ENCODE measurements around the gene FSD1.
"Not testable (repeated sequence)": the region's sequence is repeated elsewhere in the genome, so short reads cannot be mapped to it uniquely, and the experiment has no call there.

Gene FSD1

GRCh38 chr19:4304538-4305256 is at the start of gene FSD1:
FSD1 (plus strand) TSS chr19:4304598; CDS start chr19:4304747, 149 bp downstream.
- peak; percentile 39 for DNase-seq

DNA sequence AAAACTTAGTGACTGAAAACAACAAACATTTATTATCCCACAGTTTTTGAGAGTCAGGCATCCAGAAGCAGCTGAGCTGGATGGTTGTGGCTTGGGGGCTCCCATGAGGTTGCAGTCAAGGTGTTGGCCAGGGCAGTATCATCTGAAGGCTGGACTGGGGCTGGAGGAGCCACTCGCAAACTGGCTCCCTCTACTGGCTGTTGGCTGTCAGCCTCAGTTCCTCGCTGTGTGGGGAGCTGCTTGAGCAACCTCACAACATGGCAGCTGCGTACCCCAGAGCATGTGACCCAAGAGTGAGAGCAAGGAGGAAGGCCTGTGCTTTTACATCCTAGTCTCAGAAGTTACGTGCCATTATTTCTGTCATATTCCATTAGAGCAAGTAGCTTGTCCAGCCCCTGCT is 47.8 kb upstream of the FSD1 start:
- DNase-seq = no peak

GRCh38 chr19:4257025-4257424 is 47.4 kb upstream of the FSD1 start:
- DNase-seq = no peak

DNA sequence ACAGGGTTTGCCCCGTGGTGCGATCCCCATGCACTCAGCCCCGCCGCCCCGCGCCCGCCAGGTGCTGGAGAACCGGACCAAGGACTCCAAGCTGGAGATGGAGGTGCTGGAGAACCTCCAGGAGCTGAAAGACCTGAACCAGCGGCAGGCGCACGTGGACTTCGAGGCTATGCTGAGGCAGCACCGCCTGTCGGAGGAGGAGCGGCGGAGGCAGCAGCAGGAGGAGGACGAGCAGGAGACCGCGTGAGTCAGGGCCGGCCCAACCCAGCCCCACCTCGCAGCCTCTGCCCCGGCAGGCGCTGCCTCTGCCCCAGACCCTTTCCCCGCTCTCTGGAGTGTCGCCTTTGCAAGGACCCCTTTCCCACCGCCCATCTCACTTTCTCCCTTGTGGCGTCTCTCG is 46.2 kb upstream of the FSD1 start:
- DNase-seq = no peak

- no peak for DNase-seq
Observed at GRCh38 chr19:4260613-4261191, 43.7 kb upstream of the FSD1 start.

- no peak for DNase-seq
Observed at GRCh38 chr19:4264812-4265211, 39.6 kb upstream of the FSD1 start.

DNA sequence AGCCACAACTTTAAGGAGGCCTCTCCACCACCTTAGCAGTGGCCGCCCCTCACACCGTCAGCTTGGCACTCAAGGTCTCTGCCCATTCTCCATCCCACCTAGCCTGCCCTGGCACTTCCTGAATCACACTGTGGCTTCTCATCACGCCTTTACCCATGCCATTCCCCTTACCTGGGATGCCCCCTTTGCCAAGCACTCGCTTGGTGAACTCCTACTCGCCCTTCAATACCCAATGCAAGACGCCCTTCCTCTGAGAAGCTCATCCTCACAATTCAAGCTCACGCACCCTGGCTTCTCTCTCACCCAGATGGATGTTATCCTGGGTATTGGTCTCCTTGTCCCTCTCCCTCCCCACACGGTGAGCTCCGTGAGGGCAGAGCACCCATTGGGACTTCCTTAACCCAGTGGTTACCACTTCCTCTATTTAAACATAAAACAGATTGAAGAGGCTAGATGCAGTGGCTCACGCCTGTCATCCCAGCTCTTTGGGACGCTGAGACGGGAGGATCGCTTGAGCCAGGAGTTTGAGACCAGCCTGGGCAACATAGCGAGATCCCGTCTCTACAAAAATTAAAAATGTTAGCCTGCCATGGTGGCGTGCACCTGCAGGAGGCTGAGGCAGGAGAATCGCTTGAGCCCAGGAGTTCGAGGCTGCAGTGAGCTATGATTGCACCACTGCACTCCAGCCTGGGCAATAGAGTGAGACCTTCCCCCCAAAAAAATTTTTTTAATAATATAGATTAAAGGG is 38.0 kb upstream of the FSD1 start:
- DNase-seq = no peak

DNA sequence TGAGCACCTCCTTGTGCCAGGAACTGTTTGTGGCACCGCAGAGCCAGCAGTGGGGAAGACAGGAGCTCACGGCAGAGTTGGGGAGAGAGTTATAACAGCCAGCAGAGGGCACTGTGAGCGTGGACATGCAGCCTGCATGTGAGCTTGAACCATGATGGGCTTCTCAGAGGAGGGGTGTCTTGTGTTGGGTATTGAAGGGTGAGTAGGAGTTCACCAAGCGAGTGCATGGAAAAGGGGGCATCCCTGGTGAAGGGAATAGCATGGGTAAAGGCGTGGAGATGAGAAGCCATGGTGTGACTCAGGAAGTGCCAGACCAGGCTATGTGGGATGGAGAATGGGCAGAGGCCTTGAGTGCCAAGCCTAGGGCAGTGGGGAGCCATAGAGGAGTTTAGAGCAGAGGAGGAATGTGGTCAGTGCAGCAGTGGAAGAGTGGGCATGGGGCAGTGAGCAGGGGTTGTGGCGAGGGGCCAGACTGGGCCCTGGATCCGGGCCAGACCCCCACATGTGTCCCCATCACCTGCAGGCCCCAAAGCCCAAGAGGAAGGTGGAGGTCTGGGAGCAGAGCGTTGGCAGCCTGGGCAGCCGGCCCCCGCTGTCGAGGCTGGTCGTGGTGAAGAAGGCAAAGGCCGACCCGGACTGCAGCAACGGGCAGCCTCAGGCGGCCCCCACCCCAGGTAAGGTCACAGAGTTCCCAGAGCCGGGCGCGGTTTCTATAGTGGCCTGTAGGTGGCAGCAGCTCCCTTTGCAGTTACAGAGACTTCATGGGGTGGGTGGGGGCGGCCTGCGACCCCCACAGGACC is 37.1 kb upstream of the FSD1 start:
- DNase-seq = peak; percentile 31

- no peak for DNase-seq
Observed at GRCh38 chr19:4267901-4268815, 36.2 kb upstream of the FSD1 start.

DNA sequence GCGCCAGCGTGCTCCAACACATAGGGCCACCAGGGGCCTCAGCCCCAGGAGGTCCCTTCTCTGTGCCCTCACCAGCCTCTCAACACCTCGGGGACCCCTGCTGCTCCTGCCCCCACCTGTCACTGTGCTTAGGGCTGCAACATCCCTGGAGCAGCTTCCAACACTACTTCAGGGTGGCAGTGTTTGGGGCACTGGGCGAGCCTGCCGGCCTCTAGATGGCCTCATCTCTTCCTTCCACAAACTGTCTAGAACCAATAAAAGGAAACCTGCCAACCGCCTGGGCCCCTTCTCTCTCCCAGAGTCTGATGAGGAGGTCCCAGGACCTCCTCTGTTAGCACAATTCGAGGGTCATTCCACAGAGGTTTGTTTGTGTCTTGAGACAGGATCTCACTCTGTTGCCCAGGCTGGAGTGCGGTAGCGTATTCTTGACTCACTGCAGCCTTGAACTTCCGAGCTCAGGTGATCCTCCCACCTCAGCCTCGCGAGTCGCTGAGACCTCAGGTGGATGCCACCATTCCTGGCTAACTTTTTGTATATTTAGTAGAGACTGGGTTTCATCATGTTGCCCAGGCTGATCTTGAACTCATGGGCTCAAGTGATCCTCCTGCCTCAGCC is 35.5 kb upstream of the FSD1 start:
- DNase-seq = no peak

DNA sequence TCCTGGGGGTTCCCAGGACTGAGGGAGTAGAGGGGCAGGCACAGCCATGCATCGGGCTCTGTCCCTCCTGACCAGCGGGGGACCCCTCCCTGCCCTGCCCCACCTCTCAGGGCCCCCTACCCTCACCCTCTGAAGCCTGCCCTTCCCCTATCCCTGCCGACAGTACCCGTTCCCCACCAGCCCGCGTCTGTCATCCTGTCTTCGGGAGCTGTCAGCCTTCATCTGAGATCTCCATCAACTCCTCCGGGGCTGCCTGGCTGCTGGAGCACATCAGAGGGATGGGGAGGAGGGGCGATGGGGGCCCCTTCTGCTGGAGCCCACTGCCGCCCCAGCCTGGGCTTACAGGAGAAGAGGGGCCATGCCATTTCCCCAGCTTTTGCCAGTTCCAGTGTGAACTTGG is 31.5 kb upstream of the FSD1 start:
- DNase-seq = no peak

GRCh38 chr19:4274321-4274686 is 30.1 kb upstream of the FSD1 start:
- not testable (repeated sequence) for DNase-seq

DNA sequence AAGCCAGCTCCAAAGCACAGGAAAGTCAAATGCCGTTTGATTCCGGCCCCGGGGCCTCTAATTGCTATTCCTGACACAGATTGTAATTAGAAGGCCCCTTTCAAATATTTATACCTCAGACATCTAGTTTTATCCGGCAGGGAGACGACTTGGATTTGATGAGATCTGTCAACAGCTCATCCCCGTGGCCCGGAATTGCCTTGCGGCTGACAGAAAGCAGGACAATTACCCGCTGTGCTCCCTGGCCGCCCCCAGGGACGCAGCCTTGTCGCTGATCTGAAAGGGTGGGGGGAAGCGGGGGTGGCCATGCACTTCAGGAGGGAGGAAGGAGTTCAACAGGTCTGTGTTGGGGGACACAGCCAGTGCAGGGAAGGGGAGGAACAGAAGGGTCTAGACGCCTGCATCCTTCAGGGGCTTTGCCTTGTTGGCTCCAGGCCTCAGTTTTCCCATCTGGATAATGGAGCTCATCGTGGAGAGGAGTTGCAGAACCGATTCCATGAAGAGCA is 27.2 kb upstream of the FSD1 start:
- DNase-seq = no peak

- no peak for DNase-seq
Observed at GRCh38 chr19:4278010-4278409, 26.4 kb upstream of the FSD1 start.

DNA sequence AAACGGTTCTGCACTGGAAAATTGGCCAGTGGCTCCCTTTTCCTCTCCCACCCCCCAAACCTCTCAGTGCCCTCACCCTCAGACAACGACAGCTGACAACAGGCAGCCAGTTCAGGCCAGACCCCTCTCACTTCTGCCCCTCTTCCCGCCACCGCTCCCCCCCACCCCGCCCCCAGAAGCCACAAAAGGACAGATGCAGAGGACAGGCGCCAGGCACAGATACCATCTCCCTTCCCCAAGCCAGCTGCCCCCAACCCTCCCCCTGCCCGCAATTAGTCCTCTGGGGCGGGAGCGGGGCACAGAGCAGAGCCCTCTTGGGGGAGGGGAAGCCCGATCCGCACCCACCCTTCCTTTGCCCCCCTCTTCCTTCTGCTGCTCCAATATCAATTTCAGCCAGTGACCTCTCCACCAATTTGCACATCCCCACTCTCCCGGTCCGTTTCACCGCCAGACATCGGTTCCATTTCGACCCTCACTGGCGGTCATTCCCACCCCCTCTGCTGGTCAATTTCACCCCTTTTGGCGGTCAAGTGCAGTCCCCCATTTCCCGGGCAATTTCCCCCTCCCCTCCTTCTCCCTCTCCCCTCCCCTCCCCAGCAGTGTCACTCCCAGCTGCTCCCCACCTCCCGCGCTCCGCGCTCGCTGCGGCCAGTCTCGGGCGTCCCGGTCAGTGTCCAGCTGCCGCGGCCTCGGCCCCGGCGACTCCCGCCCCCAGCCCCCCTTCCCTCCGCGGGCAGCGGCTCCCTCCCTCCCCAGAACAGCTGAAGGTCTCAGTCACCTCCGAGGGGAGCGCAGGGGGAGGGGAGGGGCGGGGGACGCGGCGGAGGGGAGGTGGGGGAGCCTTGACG is 25.8 kb upstream of the FSD1 start, which contains the start of gene SHD:
SHD (plus strand) TSS at position 848 of the 848 bp plus-strand sequence. CDS start 798 bp downstream, outside the sequence.
- DNase-seq = no peak

- no peak for DNase-seq
Observed at GRCh38 chr19:4279267-4279529, 25.2 kb upstream of the FSD1 start.

DNA sequence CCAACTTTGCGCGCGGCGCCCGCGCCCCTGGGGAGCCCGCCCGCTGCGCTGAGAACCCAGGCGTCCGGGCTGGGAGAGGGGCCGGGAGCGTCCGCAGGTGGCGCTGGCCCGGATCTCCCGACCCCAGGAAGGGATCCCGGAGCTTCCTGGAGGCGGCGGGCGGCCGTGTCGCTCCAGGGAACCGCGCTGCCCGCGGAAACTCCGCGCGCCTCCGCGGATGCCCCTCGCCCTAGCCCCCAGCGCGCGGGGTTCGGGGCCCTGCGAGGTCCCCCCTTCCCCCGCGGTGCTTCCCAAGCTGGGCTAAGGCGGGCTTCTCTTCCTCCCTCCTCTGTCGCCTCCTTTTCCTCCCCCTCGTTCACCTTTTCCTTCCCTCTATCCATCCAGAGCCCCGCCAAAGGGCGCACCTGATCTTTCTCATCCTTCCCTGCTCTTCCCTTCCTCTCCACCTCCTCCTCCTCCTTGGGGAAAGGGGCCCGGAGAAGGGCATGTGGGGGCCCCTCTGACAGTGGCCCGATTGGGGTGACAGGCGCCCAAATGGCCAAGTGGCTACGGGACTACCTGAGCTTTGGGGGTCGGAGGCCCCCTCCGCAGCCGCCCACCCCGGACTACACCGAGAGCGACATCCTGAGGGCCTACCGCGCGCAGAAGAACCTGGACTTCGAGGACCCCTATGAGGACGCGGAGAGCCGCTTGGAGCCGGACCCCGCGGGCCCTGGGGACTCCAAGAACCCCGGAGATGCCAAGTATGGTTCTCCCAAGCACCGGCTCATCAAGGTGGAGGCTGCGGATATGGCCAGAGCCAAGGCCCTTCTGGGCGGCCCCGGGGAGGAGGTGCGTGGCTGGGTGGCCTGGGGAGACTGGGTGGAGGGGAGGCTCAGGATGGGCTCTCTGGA is 24.6 kb upstream of the FSD1 start:
- no peak for DNase-seq

- DNase-seq = no peak
Observed at GRCh38 chr19:4284176-4284958, 20.0 kb upstream of the FSD1 start.

GRCh38 chr19:4284974-4285373 is 19.4 kb upstream of the FSD1 start:
- DNase-seq = no peak
